Transverse colon (tissue), 4 donors: ENCODE measurements around the gene NEUROD4. TPM values are rescaled to one million over a fixed set of nuclear protein-coding genes. Genes with fewer than 3 reads are reported as not detected.

Source experiments
- DNase-seq: peaks from one replicate; pipeline ENCODE4 v3.0.0-alpha.2; 2019
- H3K27ac ChIP-seq, 4 donors: fragments of 200-600 bp; sonication (generic); 2 replicates each; pipeline ENCODE4 v1.5.1; 2016 to 2018; ENCODE audit warnings: inconsistent platforms in 4 of 4
- H3K27me3 ChIP-seq: fragments of 200-600 bp; sonication (generic); 2 replicates; pipeline ENCODE4 v1.5.1; 2017; ENCODE audit warnings: inconsistent platforms
- H3K36me3 ChIP-seq, 4 donors: fragments of 200-600 bp; sonication (generic); 2 replicates each; pipeline ENCODE4 v1.5.1; 2017 to 2019; ENCODE audit warnings: inconsistent platforms in 4 of 4
- H3K4me1 ChIP-seq, 4 donors: fragments of 200-600 bp; sonication (generic); 2 replicates each; pipeline ENCODE4 v1.5.1; 2017 to 2020; ENCODE audit warnings: inconsistent platforms in 4 of 4
- H3K4me3 ChIP-seq, 4 donors: fragments of 200-600 bp; sonication (generic); 1 replicate in 1 of 4; 2 replicates in 3 of 4; pipeline versions ENCODE4 v1.5.1 to v1.6.1; 2017 to 2019; ENCODE audit warnings: inconsistent platforms in 4 of 4
- H3K9me3 ChIP-seq, 2 donors: fragments of 200-600 bp; sonication (generic); 2 replicates each; pipeline ENCODE4 v1.5.1; 2017 to 2019; ENCODE audit warnings: inconsistent platforms in 2 of 2
- CTCF ChIP-seq, 5 experiments: fragments of 200-600 bp in 3 of 5; fragments of 450-650 bp in 2 of 5; sonication (generic) in 3 of 5; IDR thresholded peaks; 1 replicate in 2 of 5; 2 replicates in 3 of 5; pipeline ENCODE4 v1.5.1; 2016 to 2017; ENCODE audit warnings: antibody characterized with exemption in 5 of 5, inconsistent platforms in 3 of 5, mild to moderate bottlenecking in 2 of 5, moderate library complexity in 1 of 5
- EP300 ChIP-seq: sonication (generic); formaldehyde crosslinking; IDR thresholded peaks from one replicate; pipeline ENCODE4 v1.6.1; 2017; ENCODE audit warnings: antibody characterized with exemption, low read depth
- POLR2A ChIP-seq: fragments of 450-650 bp; IDR thresholded peaks from one replicate; pipeline ENCODE4 v1.6.1; 2016; ENCODE audit warnings: antibody characterized with exemption, mild to moderate bottlenecking, moderate library complexity
- POLR2AphosphoS5 ChIP-seq, 3 donors: sonication (generic); formaldehyde crosslinking; IDR thresholded peaks; one replicate each; pipeline ENCODE4 v1.6.1; 2016; ENCODE audit warnings: antibody characterized with exemption in 3 of 3
- WGBS, 2 donors: methylation state at CpG; one replicate each; pipeline ENCODE4 v1.1.5; 2018; ENCODE audit warnings: low coverage in 1 of 2; 5-methylcytosine and 5-hydroxymethylcytosine counted together
- in situ Hi-C, 4 donors: fragments of 200-750 bp; cut with MboI; loops; one replicate each; pipeline versions ENCODE4 v1.15.0 to v1.15.1; 2017; ENCODE audit warnings: low sequenced_read_pairs in 3 of 4, low pct_ligation_motif_present in 1 of 4, low pct_unique_long_range_greater_than_20kb in 1 of 4
- intact Hi-C: fragments of 100-400 bp; cut with DNase I; formaldehyde crosslinking; loops from one replicate; pipeline ENCODE4 v1.15.1; 2023; ENCODE audit warnings: low total_unique reads
- total RNA-seq, 4 donors: library from RNA; depleted of rRNA; stranded (reverse); fragments of >200 nt; gene quantifications; one replicate each; pipeline ENCODE4 v1.1.0, GENCODE V29; 2016

NEUROD4 gene
- total RNA-seq, 4 donors from 2014 or later: not detected

GRCh38 chr12:55017416-55017925 lies 2.3 kb upstream of the NEUROD4 start:
- H3K9me3 ChIP-seq: peaks cover 0 to 2% of the 10 kb centered on the region in 2 donors
- no peak overlapping the region for H3K4me3 ChIP-seq
- whole genome bisulfite sequencing, 2 donors: 30% methylated on average over 3 of the region's 3 CpGs; no CpG with 5 or more reads in 1 of the 2 donors
- no peak for DNase-seq
- intact Hi-C loops (no loop called here), in situ Hi-C loops (no loop called here)
- peaks cover 0 to 7% (median 0%) of the 10 kb centered on the region in 4 donors for H3K4me1 ChIP-seq
- no peaks in the 10 kb centered on the region for H3K36me3 ChIP-seq
- H3K27ac ChIP-seq: no peak overlapping the region
- no peak for TF ChIP-seq CTCF (IDR thresholded peaks at IDR 0.05)
- TF ChIP-seq POLR2AphosphoS5 (IDR thresholded peaks at IDR 0.05): no peak
- TF ChIP-seq EP300: no peak
- no peak for TF ChIP-seq POLR2A
- H3K27me3 ChIP-seq: peaks cover 40% of the 10 kb centered on the region

- Histone ChIP-seq H3K4me3 (no peak overlapping the region), H3K27ac (no peak overlapping the region), H3K36me3 (no peaks in the 10 kb centered on the region), H3K9me3 (no peaks in the 10 kb centered on the region), H3K27me3 (peaks cover 34% of the 10 kb centered on the region), H3K4me1 (peaks cover 0 to 7% (median 0%) of the 10 kb centered on the region in 4 donors)
- in situ Hi-C loops: no loop called here
- DNase-seq: no peak
- 74 to 86% methylated on average over 2 of the region's 2 CpGs for WGBS, 2 donors
- TF ChIP-seq POLR2AphosphoS5 (IDR thresholded peaks at IDR 0.05) (no peak), EP300 (no peak), CTCF (IDR thresholded peaks at IDR 0.05) (no peak), POLR2A (no peak)
- intact Hi-C loops: no loop called here
Observed at GRCh38 chr12:55024575-55024974, 4.8 kb downstream of the NEUROD4 start.

- TF ChIP-seq CTCF (IDR thresholded peaks at IDR 0.05): no peak
- TF ChIP-seq EP300: no peak
- TF ChIP-seq POLR2AphosphoS5 (IDR thresholded peaks at IDR 0.05): no peak
- TF ChIP-seq POLR2A: no peak
- 58 to 72% methylated on average over 2 of the region's 2 CpGs for WGBS, 2 donors
- H3K4me3 ChIP-seq: no peak overlapping the region
- no peaks in the 10 kb centered on the region for H3K9me3 ChIP-seq
- intact Hi-C loops (no loop called here), in situ Hi-C loops (no loop called here)
- H3K27me3 ChIP-seq: peaks cover 28% of the 10 kb centered on the region
- no peak overlapping the region for H3K27ac ChIP-seq
- no peaks in the 10 kb centered on the region for H3K4me1 ChIP-seq
- H3K36me3 ChIP-seq: no peaks in the 10 kb centered on the region
- no peak for DNase-seq
Observed at GRCh38 chr12:55025508-55025907, 5.7 kb downstream of the NEUROD4 start.

- Histone ChIP-seq H3K27me3 (peaks cover 9% of the 10 kb centered on the region), H3K27ac (no peak overlapping the region), H3K9me3 (no peaks in the 10 kb centered on the region), H3K4me1 (no peaks in the 10 kb centered on the region), H3K4me3 (no peak overlapping the region), H3K36me3 (no peaks in the 10 kb centered on the region)
- 56% methylated on average over 6 of the region's 6 CpGs; no CpG with 5 or more reads in 1 of the 2 donors for WGBS, 2 donors
- no peak for DNase-seq
- no peak for TF ChIP-seq POLR2A
- no peak for TF ChIP-seq POLR2AphosphoS5 (IDR thresholded peaks at IDR 0.05)
- TF ChIP-seq CTCF (IDR thresholded peaks at IDR 0.05): no peak
- no peak for TF ChIP-seq EP300
- intact Hi-C loops: no loop called here
- in situ Hi-C loops: no loop called here
Observed at GRCh38 chr12:55034218-55034617, 14.4 kb downstream of the NEUROD4 start.
